ENCODE results near the gene ASAP3. TPM values are rescaled to one million over a fixed set of nuclear protein-coding genes. Genes with fewer than 3 reads are reported as not detected.

ASAP3 gene
- total and polyA plus RNA-seq, 2 of the 13 experiments (the other 11 are each of a cell fraction or from before 2014, with no cell fraction given) = 32.6 to 37.0 TPM

- TF ChIP-seq ZMAT5 (CRISPR knock-in tag; IDR thresholded peaks at IDR 0.05; ENCODE audit: borderline replicate concordance, low read depth) (no peak), NR2F1 (CRISPR knock-in tag; IDR thresholded peaks at IDR 0.05) (no peak), ZNF597 (CRISPR knock-in tag; IDR thresholded peaks at IDR 0.05) (no peak), ZNF687 (CRISPR knock-in tag; IDR thresholded peaks at IDR 0.05) (peak; percentile 57), MBD4 (IDR thresholded peaks at IDR 0.05; ENCODE audit: borderline replicate concordance, low read length) (no peak), SP140L (CRISPR knock-in tag; IDR thresholded peaks at IDR 0.05; ENCODE audit: borderline replicate concordance) (no peak), ZNF619 (CRISPR knock-in tag; IDR thresholded peaks at IDR 0.05) (no peak), BCLAF1 (IDR thresholded peaks at IDR 0.05) (no peak), ZNF207 (IDR thresholded peaks at IDR 0.05; ENCODE audit: borderline replicate concordance) (no peak), PATZ1 (CRISPR knock-in tag; IDR thresholded peaks at IDR 0.05) (no peak), BORCS8-MEF2B (CRISPR knock-in tag; IDR thresholded peaks at IDR 0.05) (peak; percentile 71; the same call in 1 of the 2 replicates), ZNF761 (CRISPR knock-in tag; conservative IDR thresholded peaks at IDR 0.05) (no peak), ATAD3A (CRISPR knock-in tag; IDR thresholded peaks at IDR 0.05) (no peak), HOXA7 (CRISPR knock-in tag; IDR thresholded peaks at IDR 0.05) (no peak), ZBTB7A (CRISPR knock-in tag; IDR thresholded peaks at IDR 0.05) (0 out of 2 replicates have a peak, but pooled peaks have one; percentile 26), ZBTB37 (CRISPR knock-in tag; IDR thresholded peaks at IDR 0.05) (no peak), ZNF317 (CRISPR knock-in tag; IDR thresholded peaks at IDR 0.05) (0 out of 2 replicates have a peak, but pooled peaks have one; percentile 7), ZNF382 (CRISPR knock-in tag; IDR thresholded peaks at IDR 0.05; ENCODE audit: borderline replicate concordance) (no peak)
These were observed 58.8 kb downstream of the ASAP3 start (continued) for GRCh38 chr1:23425193-23425494.

Data from HepG2 (cell line).